HepG2 (cell line): ENCODE data around the gene KPNA3. TPM values are rescaled to one million over a fixed set of nuclear protein-coding genes. Genes with fewer than 3 reads are reported as not detected.
A peak's percentile ranks its signal among the peaks of the same experiment; 100 is the strongest.

Experiments
- EED ChIP-seq: sonication (generic); formaldehyde crosslinking; IDR thresholded peaks from 2 replicates; pipeline ENCODE4 v1.5.0; 2020; ENCODE audit warnings: mild to moderate bottlenecking, missing genetic modification reagents
- RBFOX2 ChIP-seq: fragments of 200-400 bp; formaldehyde crosslinking; IDR thresholded peaks from 2 replicates; pipeline ENCODE4 v1.6.1; 2017; ENCODE audit warnings: low read depth, mild to moderate bottlenecking, low read length
- RELA ChIP-seq: sonication (generic); formaldehyde crosslinking; IDR thresholded peaks from 2 replicates; pipeline ENCODE4 v1.4.0; 2020; ENCODE audit warnings: missing genetic modification reagents
- ZNF660 ChIP-seq: sonication (generic); formaldehyde crosslinking; IDR thresholded peaks from 2 replicates; pipeline ENCODE4 v1.5.1; 2020; ENCODE audit warnings: mild to moderate bottlenecking, low read depth, missing genetic modification reagents, borderline replicate concordance
- ZNF776 ChIP-seq: sonication (generic); formaldehyde crosslinking; IDR thresholded peaks from 2 replicates; pipeline ENCODE4 v1.4.0; 2020; ENCODE audit warnings: mild to moderate bottlenecking, missing genetic modification reagents
- polyA plus RNA-seq, 8 experiments: library from polyadenylated mRNA; depleted of rRNA in 3 of 8; stranded (reverse) in 7 of 8; unstranded in 1 of 8; fragments of >200 nt; fragmentation: Illumina TruSeq in 4 of 8; extraction: Trizol in 4 of 8; gene quantifications; 2 replicates each; pipeline versions ENCODE4 v1.2.1 to v1.2.3, GENCODE V29; 2011 to 2016; ENCODE audit warnings: low read depth in 4 of 8, missing spikeins in 1 of 8, mixed read lengths in 1 of 8; ENCODE audit not compliant: insufficient read depth in 1 of 8
- total RNA-seq, 5 experiments: library from RNA; depleted of rRNA; stranded (reverse); fragments of >200 nt; fragmentation: Illumina TruSeq; extraction: Trizol; gene quantifications; 2 replicates each; pipeline ENCODE4 v1.2.3, GENCODE V29; 2016; ENCODE audit warnings: low read depth in 1 of 5
- TF ChIP-seq, protein P1 (sequence below): sonication (generic); formaldehyde crosslinking; IDR thresholded peaks from 2 replicates; pipeline ENCODE4 v1.4.0; 2020; ENCODE audit warnings: missing genetic modification reagents
- TF ChIP-seq, protein P2 (sequence below): sonication (generic); formaldehyde crosslinking; conservative IDR thresholded peaks from 2 replicates; pipeline ENCODE4 v1.4.0; 2020; ENCODE audit warnings: mild to moderate bottlenecking, missing genetic modification reagents, moderate library complexity
- TF ChIP-seq, protein P3 (sequence below): sonication (generic); formaldehyde crosslinking; IDR thresholded peaks from 2 replicates; pipeline ENCODE4 v1.5.0; 2020; ENCODE audit warnings: mild to moderate bottlenecking, missing genetic modification reagents, borderline replicate concordance
- TF ChIP-seq, protein P4 (sequence below), 2 experiments: IDR thresholded peaks; 2 replicates each; pipeline ENCODE4 v1.6.1; 2011 to 2012; ENCODE audit warnings: low read length in 2 of 2, borderline replicate concordance in 1 of 2, low read depth in 1 of 2, mild to moderate bottlenecking in 1 of 2, moderate library complexity in 1 of 2
- TF ChIP-seq, protein P5 (sequence below): sonication (generic); formaldehyde crosslinking; IDR thresholded peaks from 2 replicates; pipeline ENCODE4 v1.5.0; 2020; ENCODE audit warnings: missing genetic modification reagents

Gene KPNA3
- total and polyA plus RNA-seq, 2 of the 13 experiments (the other 11 are each of a cell fraction or from before 2014, with no cell fraction given), result 13.0 to 28.9 TPM

DNA sequence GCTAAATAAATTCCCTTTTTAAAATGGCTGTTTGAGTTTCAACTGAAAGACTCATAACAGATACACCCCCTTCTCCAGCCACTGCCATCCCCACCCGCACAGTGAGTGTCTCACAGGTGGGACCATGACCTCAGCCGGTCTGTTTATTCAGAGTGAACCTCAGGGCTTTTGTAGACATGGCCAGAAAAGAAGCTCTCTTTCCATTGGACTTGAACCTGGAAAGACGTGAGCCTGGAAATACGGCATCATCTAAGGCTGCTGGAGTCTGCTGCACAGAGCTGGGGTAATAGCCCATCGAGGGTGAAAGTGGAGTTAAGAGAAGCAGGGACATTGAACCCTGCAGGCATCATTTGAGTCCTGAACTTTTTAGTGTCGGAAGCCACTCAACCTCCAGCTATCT lies 15.2 kb upstream of the KPNA3 start (continued):
- TF ChIP-seq, protein P1, sequence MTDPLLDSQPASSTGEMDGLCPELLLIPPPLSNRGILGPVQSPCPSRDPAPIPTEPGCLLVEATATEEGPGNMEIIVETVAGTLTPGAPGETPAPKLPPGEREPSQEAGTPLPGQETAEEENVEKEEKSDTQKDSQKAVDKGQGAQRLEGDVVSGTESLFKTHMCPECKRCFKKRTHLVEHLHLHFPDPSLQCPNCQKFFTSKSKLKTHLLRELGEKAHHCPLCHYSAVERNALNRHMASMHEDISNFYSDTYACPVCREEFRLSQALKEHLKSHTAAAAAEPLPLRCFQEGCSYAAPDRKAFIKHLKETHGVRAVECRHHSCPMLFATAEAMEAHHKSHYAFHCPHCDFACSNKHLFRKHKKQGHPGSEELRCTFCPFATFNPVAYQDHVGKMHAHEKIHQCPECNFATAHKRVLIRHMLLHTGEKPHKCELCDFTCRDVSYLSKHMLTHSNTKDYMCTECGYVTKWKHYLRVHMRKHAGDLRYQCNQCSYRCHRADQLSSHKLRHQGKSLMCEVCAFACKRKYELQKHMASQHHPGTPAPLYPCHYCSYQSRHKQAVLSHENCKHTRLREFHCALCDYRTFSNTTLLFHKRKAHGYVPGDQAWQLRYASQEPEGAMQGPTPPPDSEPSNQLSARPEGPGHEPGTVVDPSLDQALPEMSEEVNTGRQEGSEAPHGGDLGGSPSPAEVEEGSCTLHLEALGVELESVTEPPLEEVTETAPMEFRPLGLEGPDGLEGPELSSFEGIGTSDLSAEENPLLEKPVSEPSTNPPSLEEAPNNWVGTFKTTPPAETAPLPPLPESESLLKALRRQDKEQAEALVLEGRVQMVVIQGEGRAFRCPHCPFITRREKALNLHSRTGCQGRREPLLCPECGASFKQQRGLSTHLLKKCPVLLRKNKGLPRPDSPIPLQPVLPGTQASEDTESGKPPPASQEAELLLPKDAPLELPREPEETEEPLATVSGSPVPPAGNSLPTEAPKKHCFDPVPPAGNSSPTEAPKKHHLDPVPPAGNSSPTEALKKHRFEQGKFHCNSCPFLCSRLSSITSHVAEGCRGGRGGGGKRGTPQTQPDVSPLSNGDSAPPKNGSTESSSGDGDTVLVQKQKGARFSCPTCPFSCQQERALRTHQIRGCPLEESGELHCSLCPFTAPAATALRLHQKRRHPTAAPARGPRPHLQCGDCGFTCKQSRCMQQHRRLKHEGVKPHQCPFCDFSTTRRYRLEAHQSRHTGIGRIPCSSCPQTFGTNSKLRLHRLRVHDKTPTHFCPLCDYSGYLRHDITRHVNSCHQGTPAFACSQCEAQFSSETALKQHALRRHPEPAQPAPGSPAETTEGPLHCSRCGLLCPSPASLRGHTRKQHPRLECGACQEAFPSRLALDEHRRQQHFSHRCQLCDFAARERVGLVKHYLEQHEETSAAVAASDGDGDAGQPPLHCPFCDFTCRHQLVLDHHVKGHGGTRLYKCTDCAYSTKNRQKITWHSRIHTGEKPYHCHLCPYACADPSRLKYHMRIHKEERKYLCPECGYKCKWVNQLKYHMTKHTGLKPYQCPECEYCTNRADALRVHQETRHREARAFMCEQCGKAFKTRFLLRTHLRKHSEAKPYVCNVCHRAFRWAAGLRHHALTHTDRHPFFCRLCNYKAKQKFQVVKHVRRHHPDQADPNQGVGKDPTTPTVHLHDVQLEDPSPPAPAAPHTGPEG (CRISPR knock-in tag), result no peak
- TF ChIP-seq ZNF776 (CRISPR knock-in tag) (no peak), EED (CRISPR knock-in tag) (no peak), RBFOX2 (no peak), RELA (CRISPR knock-in tag) (no peak), ZNF660 (CRISPR knock-in tag) (no peak)
- TF ChIP-seq, protein P2, sequence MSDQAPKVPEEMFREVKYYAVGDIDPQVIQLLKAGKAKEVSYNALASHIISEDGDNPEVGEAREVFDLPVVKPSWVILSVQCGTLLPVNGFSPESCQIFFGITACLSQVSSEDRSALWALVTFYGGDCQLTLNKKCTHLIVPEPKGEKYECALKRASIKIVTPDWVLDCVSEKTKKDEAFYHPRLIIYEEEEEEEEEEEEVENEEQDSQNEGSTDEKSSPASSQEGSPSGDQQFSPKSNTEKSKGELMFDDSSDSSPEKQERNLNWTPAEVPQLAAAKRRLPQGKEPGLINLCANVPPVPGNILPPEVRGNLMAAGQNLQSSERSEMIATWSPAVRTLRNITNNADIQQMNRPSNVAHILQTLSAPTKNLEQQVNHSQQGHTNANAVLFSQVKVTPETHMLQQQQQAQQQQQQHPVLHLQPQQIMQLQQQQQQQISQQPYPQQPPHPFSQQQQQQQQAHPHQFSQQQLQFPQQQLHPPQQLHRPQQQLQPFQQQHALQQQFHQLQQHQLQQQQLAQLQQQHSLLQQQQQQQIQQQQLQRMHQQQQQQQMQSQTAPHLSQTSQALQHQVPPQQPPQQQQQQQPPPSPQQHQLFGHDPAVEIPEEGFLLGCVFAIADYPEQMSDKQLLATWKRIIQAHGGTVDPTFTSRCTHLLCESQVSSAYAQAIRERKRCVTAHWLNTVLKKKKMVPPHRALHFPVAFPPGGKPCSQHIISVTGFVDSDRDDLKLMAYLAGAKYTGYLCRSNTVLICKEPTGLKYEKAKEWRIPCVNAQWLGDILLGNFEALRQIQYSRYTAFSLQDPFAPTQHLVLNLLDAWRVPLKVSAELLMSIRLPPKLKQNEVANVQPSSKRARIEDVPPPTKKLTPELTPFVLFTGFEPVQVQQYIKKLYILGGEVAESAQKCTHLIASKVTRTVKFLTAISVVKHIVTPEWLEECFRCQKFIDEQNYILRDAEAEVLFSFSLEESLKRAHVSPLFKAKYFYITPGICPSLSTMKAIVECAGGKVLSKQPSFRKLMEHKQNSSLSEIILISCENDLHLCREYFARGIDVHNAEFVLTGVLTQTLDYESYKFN, result peak; percentile 74
- TF ChIP-seq, protein P3, sequence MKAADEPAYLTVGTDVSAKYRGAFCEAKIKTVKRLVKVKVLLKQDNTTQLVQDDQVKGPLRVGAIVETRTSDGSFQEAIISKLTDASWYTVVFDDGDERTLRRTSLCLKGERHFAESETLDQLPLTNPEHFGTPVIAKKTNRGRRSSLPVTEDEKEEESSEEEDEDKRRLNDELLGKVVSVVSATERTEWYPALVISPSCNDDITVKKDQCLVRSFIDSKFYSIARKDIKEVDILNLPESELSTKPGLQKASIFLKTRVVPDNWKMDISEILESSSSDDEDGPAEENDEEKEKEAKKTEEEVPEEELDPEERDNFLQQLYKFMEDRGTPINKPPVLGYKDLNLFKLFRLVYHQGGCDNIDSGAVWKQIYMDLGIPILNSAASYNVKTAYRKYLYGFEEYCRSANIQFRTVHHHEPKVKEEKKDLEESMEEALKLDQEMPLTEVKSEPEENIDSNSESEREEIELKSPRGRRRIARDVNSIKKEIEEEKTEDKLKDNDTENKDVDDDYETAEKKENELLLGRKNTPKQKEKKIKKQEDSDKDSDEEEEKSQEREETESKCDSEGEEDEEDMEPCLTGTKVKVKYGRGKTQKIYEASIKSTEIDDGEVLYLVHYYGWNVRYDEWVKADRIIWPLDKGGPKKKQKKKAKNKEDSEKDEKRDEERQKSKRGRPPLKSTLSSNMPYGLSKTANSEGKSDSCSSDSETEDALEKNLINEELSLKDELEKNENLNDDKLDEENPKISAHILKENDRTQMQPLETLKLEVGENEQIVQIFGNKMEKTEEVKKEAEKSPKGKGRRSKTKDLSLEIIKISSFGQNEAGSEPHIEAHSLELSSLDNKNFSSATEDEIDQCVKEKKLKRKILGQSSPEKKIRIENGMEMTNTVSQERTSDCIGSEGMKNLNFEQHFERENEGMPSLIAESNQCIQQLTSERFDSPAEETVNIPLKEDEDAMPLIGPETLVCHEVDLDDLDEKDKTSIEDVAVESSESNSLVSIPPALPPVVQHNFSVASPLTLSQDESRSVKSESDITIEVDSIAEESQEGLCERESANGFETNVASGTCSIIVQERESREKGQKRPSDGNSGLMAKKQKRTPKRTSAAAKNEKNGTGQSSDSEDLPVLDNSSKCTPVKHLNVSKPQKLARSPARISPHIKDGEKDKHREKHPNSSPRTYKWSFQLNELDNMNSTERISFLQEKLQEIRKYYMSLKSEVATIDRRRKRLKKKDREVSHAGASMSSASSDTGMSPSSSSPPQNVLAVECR (CRISPR knock-in tag), result peak; percentile 47; the same call in 1 of the 2 replicates
- TF ChIP-seq, protein P4, sequence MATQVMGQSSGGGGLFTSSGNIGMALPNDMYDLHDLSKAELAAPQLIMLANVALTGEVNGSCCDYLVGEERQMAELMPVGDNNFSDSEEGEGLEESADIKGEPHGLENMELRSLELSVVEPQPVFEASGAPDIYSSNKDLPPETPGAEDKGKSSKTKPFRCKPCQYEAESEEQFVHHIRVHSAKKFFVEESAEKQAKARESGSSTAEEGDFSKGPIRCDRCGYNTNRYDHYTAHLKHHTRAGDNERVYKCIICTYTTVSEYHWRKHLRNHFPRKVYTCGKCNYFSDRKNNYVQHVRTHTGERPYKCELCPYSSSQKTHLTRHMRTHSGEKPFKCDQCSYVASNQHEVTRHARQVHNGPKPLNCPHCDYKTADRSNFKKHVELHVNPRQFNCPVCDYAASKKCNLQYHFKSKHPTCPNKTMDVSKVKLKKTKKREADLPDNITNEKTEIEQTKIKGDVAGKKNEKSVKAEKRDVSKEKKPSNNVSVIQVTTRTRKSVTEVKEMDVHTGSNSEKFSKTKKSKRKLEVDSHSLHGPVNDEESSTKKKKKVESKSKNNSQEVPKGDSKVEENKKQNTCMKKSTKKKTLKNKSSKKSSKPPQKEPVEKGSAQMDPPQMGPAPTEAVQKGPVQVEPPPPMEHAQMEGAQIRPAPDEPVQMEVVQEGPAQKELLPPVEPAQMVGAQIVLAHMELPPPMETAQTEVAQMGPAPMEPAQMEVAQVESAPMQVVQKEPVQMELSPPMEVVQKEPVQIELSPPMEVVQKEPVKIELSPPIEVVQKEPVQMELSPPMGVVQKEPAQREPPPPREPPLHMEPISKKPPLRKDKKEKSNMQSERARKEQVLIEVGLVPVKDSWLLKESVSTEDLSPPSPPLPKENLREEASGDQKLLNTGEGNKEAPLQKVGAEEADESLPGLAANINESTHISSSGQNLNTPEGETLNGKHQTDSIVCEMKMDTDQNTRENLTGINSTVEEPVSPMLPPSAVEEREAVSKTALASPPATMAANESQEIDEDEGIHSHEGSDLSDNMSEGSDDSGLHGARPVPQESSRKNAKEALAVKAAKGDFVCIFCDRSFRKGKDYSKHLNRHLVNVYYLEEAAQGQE (IDR thresholded peaks at IDR 0.05; ENCODE audit: borderline replicate concordance in 1 of 2, low read depth in 1 of 2, low read length in 2 of 2), result peak in 1 of 2 experiments; percentile 67; a peak in 1 of 4 replicates
- TF ChIP-seq, protein P5, sequence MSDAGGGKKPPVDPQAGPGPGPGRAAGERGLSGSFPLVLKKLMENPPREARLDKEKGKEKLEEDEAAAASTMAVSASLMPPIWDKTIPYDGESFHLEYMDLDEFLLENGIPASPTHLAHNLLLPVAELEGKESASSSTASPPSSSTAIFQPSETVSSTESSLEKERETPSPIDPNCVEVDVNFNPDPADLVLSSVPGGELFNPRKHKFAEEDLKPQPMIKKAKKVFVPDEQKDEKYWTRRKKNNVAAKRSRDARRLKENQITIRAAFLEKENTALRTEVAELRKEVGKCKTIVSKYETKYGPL, result no peak
